Right kidney (tissue), 1 donor: Measurements from ENCODE around the gene CDK9.
"Not testable (repeated sequence)": the region's sequence is repeated elsewhere in the genome, so short reads cannot be mapped to it uniquely, and the experiment has no call there.

ENCODE experiments used
- DNase-seq: peaks from one replicate; pipeline ENCODE4 v3.0.0-alpha.2; 2016

The CDK9 gene

DNA sequence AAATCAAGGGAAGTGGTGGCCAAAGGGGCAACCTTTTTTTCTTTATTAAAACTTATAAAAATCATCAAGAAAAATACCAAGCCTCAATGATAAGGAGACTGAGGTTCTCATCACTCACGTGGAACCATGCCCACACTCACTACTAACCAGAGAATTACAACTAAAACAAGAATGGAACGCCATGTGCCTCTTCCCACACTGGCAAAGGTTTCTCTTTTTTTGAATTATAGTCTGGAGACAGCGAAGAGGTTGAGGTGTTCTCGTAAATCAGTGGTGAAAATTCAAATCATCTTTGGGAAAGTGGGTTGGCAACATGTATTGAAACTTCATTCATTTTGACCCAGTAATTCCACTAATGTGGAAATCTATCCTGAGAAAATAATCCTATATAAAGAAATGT lies 36.3 kb downstream of the CDK9 start:
- DNase-seq = no peak

DNA sequence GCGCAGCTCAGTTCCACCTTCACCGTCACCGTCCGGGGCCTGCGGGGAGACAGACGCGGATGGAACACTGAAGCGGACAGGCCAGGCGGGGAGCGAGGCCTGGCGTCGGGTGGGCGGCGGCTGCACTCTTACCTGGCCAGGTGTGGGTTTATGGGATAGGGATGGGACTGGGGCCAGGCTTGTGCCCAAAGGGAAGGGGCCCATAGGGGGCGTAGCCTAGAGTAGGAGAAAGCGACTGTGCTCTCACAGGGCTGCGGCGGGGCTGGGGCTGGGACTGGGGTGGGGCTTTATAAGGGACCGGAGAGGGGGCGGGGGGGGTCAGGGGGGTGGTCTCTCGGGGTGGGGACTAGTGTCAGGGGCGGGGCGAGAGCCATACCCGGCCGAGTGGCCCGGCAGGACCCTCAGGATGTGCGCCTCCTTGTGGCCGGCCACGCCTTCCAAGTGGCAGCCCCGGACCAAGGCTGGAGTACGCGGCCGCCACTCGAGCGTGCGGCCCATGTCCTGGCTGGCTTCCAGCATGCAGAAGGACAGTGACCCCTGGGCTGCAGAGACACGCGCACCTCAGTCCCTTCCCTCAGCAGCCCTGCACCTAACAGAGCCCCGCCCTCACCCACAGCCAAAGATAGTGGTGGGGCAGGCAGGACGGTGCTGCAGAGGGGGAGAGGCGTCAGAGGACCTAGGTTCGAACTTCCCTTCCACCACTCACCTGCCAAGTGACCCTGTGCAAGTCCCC lies 39.7 kb downstream of the CDK9 start:
- DNase-seq = peak; percentile 51

DNA sequence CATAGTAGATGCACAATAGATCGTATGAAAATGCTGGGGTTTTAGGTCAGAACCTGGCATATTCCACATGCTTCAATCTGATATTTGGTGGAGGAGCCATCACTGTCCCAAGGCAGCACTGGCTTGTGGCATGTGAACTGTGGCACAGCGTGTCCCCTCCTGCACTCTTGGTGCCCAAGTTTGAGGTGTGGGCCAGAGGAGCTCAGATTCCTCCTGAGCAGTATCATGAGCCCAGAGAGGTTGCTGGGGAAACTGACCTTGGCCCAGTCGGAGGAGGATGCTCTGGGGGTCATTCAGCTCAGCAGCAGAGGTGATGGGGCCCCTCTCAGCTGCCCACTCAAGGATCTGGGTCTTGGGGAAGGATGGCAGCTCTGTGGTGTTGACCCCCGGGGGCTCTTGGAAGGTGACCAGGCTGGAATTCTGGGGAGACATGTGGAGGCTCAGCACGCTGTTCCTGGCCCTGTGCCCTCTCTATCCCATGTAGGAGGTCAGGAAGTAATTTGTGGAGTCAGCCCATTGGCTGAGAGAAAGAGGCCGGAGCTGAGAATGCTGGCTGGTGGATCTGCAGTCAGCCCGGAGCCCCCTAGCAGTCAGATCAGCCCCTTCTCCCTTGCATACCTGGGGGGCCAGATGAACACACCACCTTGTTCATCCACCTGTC lies 40.5 kb downstream of the CDK9 start:
- DNase-seq = no peak

DNA sequence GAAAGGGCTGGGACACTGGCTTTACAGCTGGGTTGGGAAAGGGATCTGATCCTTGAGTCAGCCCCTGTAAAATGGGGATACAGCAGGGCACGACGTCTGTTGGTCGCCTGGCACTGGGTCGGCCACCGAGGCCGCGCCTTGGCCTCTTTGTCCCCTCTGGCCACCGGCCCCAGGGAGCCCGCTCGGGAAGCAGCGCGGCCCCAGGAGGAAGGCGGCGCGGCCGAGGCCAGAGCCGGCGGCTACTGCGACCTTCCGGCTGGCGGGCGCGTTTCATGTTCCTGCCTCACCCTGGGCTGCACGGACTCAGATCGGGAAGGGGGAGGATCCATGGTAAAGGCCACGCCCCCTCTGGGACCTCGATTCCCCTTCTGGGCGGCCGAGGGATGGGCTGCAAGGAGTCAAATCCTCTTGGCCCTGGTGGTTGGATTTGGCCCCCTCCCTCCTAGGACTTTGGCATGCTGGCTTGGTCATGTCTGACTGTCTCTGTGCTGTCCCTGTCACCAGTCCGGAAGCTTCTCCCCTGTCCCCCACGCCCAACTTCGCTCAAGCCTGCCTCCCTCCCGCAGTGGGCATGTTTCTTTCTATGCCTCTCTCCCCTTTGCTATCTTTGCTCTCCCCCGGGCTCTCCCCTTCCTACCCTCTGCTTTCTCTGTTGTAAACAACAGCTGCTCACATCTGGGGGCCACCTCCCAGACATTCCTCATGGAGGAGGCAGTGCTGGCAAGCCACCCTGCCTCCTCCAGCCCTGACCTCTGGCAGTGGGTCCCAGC lies 42.6 kb downstream of the CDK9 start:
- DNase-seq = peak; percentile 82

DNA sequence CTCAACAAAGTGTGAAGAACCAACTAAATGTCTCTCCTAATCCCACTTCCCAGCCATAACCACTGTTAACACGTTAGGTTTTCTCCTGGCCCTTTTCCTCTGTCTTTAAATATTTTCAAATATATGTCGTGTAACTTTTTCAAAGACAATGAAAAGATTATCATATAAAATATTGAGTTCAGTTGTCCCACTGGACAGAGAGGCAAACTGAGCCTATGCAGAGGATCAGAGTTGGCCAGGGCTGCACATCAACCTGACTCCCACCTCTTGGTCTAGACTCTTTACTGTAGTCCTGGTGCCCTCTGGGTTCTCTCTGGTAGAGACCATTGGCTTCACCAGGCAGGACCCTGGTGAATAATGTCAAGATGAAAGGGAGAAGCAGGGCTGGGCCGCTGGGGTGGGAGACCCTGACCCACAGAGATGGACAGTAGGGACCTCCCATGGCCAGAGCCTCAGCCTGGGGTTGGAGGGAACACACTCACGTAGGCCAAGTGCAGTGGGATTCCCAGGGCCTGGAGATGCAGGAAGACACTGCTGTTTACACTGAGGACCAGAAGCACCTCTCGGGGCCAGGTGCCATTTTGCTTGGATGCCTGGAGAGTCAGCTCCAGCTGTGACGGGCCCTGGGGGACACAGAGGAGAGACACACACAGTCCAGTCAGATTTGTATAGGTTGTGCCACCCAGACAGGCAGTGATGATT lies 43.5 kb downstream of the CDK9 start:
- DNase-seq = no peak

DNA sequence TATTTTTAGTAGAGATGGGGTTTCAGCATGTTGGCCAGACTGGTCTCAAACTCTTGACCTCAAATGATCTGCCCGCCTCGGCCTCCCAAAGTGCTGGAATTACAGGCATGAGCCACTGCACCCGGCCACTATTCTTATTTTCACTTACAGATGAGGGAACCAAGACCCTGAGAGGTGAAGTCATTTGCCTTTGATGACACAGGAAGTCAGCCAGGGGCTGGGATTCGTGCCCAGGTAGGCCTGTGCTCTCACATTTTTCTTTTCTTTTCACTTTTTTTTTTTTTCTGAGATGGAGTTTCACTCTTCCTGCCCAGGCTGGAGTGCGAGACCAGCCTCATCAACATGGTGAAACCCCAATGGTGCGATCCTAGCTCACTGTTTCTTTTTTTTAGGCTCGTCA lies 46.4 kb downstream of the CDK9 start:
- DNase-seq = no peak

DNA sequence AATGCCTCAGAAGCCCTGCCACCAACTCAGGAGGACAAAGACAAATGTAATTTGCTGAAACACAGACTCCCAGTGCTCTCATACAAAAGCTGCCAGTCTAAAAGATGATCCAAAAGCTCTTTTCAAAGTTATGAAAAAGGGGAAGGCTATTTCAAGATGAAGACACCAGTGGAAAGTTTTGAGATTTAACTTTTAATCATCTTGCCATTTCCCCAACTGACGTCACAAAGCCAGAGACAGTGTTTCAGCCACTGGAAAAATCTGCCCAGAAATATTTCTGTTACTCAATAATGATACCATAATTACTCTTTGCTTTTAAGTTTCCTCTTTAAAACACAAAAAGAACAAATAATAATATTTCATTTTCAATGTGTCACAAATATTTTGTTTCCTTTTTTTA lies 47.7 kb downstream of the CDK9 start:
- no peak for DNase-seq

DNA sequence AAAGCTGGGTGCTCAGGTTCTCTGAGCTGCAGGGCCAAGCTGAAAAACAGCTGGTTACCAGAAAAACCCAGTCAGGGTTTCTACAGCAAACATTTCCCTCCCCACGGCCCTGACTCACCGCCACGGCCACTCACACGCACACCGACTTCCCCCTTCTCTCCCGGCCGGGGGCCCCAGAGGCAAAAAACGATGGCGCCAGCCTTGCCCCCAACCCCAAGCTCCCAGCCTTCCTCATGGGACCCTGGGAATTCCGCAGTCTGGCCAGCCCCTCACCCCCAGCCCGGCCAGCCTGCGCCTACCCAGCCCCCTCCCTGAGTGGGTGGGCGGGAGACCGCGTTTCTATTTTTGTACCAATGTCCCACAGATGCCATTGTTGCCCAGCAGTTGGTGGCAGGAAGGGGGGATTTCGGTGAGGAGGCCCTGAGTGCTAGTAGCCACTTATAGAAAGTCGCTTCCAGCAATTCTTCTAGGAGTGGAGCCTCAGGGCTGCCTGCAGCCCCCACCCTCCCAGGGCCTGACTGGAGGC lies 50.2 kb downstream of the CDK9 start:
- no peak for DNase-seq

DNA sequence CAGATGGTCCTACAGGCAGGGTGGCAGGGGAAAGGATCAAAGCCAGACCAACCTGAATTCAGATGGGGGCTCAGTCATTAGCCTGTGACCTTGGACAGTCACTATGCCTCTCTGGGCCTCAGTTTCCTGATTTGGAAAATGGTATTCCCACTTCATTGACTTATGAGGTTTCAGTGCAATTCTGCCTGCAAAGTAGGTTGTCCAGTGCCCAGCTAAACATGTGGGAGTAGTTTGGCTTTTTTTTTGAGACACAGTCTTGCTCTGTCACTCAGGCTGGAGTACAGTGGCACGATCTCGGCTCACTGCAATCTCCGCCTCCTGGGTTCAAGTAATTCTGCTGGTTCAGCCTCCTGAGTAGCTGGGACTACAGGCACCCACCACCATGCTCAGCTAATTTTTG lies 50.7 kb downstream of the CDK9 start:
- DNase-seq = not testable (repeated sequence)

DNA sequence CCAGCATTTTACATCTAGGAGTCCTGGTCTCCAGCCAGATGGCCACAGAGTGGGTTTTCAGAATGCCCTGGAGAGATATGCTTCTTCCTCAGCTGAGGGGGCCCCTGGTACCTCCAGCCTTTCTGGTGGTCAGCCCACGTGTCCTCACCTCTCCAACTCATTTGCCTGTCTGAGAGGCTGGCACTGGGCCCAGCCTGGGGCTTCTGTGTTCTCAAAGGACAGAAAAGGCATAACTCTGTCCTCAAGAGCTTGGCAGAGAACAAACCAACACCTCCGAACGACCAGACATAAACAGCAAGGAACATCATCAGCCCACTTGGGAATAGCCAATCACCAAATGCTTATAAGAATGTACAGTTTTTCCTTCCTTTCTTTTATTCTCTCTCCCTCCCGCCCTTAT lies 51.5 kb downstream of the CDK9 start:
- no peak for DNase-seq

DNA sequence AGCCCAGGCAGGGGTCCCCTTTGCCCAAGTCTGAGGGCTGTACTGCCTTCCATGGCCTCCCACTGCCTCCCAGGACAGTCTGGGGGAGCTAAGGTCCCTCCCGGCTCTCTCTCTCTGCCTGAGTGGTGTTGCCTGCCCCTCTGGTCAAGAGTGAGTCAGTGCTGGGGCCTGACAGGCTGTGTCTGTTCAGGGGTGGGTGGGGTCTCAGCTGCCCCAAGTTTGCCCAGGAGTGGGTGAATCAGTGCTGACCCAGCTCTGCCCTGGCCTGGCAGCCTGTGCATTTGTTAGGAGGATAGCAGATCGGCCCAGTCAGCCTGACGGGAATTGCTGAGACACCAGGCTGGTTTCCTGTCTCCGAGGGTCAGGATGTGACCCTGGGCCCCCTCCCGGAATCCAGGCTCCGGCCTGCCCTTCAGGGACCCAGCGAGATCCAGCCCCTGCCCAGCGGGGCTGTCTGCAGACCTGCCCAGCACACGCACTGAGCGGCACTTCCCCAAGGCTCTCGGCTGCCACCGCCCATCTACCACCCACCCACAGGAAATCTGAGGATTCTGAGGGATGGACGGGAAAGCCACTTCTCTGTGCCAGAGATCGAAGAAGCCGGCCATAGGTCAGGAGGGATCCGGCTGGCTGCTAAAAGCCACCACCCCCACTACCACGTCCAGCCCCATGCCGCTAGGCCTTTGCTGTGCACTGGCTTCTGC lies 52.7 kb downstream of the CDK9 start:
- no peak for DNase-seq
